HG03159 (cell line): ENCODE data around the gene ARHGAP20.

Experiments
- ATAC-seq: cut with Tn5 transposase; IDR thresholded peaks from one replicate; pipeline ENCODE4 v1.9.1; 2021; ENCODE audit warnings: mild to moderate bottlenecking, moderate library complexity; ENCODE audit not compliant: unreplicated experiment

The ARHGAP20 gene

DNA sequence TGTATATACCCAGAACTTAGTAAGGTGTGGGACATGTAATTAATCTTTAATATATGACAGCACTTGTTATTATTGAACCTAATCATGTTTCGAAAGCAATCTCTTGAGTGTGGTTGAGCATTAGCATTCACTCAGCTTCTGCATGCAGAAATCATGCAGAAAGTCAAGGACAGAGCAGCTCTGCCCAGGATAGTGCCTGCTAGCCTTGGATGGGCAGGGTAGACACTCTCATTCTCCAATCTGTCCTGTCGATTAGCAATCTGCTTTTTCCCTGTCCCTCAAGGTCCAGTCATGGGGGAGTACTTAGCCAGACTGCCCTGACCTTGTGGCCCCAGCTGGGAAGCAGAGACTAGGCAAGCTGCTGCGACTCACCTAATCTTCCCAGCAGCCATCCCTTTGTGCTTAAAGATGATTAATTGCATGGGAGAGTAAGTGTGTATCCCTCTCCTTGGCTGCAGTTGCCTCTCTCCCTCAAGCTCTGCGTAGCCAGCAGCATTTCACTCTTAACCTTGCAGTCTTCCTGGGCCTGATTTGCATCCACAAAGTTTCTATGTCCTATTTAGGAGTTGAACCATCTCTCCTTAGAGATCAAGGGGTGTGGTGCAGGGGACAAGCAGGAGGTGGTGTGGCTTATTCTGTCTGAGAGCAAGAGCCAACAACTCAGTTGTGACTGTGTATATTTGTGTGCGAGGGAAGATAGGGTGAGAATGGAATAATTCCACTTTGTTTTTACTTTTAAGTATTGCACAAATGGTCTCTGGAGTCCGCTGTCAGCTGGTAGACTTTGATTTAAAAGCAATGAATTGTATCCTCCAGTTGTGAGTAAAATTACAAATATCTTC, 181.1 kb downstream of the ARHGAP20 start:
- ATAC-seq: no peak

DNA sequence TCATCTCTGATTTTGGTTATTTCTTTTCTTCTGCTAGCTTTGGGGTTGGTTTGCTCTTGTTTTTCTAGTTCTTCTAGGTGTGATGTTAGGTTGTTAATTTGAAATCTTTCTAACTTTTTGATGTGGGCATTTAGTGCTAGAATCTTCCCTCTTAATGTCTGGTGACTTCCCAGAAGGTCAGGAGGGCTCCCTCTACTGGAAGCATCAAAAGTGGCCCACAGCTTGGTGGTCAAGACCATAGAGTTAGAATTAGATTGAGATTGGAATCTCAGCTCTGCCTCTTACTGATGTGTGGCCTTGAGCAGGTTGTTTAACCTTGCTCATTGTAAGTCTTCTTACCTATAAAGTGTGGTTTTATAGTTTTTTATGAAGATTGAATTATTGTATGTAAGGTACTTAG, 183.2 kb downstream of the ARHGAP20 start:
- no peak for ATAC-seq

DNA sequence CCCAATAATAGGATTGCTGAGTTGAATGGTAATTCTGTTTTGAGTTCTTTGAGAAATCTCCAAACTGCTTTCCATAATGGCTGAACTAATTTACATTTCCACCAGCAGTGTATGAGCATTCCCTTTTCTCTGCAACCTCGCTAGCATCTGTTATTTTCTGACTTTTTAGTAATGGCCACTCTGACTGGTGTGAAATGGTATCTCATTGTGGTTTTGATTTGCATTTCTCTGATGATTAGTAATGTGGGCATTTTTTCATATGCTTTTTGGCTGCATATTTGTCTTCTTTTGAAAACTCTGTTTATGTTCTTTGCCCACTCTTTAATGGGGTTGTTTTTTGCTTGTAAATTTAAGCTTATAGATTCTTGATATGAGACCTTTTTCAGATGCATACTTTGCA, 185.1 kb downstream of the ARHGAP20 start:
- no peak for ATAC-seq
